MV-4-11 (cell line): ENCODE results near the gene SUPT3H.

Experiments
- DNase-seq: peaks from one replicate; lab custom pipeline; 2025; lab: John Stamatoyannopoulos, UW

SUPT3H gene

GRCh38 chr6:45256697-45257695, 120.7 kb downstream of the SUPT3H start:
- peak; percentile 46 for DNase-seq

- no peak for DNase-seq
These were observed 122.3 kb downstream of the SUPT3H start for GRCh38 chr6:45255434-45255833.

- no peak for DNase-seq
These were observed 123.5 kb downstream of the SUPT3H start for GRCh38 chr6:45254253-45254652.

GRCh38 chr6:45253453-45253852, 124.3 kb downstream of the SUPT3H start:
- DNase-seq: no peak

GRCh38 chr6:45231660-45232059, 146.1 kb downstream of the SUPT3H start:
- no peak for DNase-seq

GRCh38 chr6:45229416-45229815, 148.3 kb downstream of the SUPT3H start:
- no peak for DNase-seq

GRCh38 chr6:45226081-45226480, 151.7 kb downstream of the SUPT3H start:
- DNase-seq: no peak

- no peak for DNase-seq
These were observed 155.4 kb downstream of the SUPT3H start for GRCh38 chr6:45222380-45222779.

- DNase-seq: no peak
These were observed 162.0 kb downstream of the SUPT3H start for GRCh38 chr6:45215759-45216158.

- DNase-seq: no peak
These were observed 164.8 kb downstream of the SUPT3H start for GRCh38 chr6:45212976-45213375.

- DNase-seq: no peak
These were observed 168.0 kb downstream of the SUPT3H start for GRCh38 chr6:45209762-45210161.

- no peak for DNase-seq
These were observed 170.8 kb downstream of the SUPT3H start for GRCh38 chr6:45206793-45207492.

GRCh38 chr6:45201484-45201883, 176.2 kb downstream of the SUPT3H start:
- no peak for DNase-seq

GRCh38 chr6:45200510-45200909, 177.2 kb downstream of the SUPT3H start:
- DNase-seq: no peak

GRCh38 chr6:45199554-45199953, 178.2 kb downstream of the SUPT3H start:
- DNase-seq: no peak

- DNase-seq: no peak
These were observed 181.6 kb downstream of the SUPT3H start for GRCh38 chr6:45196121-45196520.

GRCh38 chr6:45195137-45195536, 182.6 kb downstream of the SUPT3H start:
- no peak for DNase-seq

GRCh38 chr6:45192556-45192955, 185.2 kb downstream of the SUPT3H start:
- no peak for DNase-seq

- no peak for DNase-seq
These were observed 186.3 kb downstream of the SUPT3H start for GRCh38 chr6:45191414-45191813.

- no peak for DNase-seq
These were observed 189.9 kb downstream of the SUPT3H start for GRCh38 chr6:45187836-45188235.

- DNase-seq: peak; percentile 20
These were observed 192.1 kb downstream of the SUPT3H start for GRCh38 chr6:45185403-45186251.

- no peak for DNase-seq
These were observed 192.8 kb downstream of the SUPT3H start for GRCh38 chr6:45184937-45185336.
